ENCODE measurements around the gene LRRIQ3.

GRCh38 chr1:74199504-74199903 lies 1.5 kb upstream of the LRRIQ3 start:
- TF ChIP-seq RARB (CRISPR knock-in tag; IDR thresholded peaks at IDR 0.05) (no peak), PPARA (CRISPR knock-in tag; IDR thresholded peaks at IDR 0.05; ENCODE audit: borderline replicate concordance) (no peak), TSHZ2 (CRISPR knock-in tag; IDR thresholded peaks at IDR 0.05) (no peak), ZNF8 (CRISPR knock-in tag; IDR thresholded peaks at IDR 0.05) (no peak), ARNTL (CRISPR knock-in tag; IDR thresholded peaks at IDR 0.05; ENCODE audit: borderline replicate concordance, low read depth) (no peak)

Measured in SK-N-SH treated with all-trans-retinoic acid at 6 μM for 48 hours (cell line).